GM19438 (cell line): ENCODE data around the gene LAT.

Experiments
- ATAC-seq: cut with Tn5 transposase; IDR thresholded peaks from one replicate; pipeline ENCODE4 v1.9.1; 2021; ENCODE audit warnings: low read depth; ENCODE audit not compliant: unreplicated experiment

Gene LAT

GRCh38 chr16:29007730-29008593, 23.1 kb downstream of the LAT start:
- ATAC-seq: no peak

- no peak for ATAC-seq
Observed at GRCh38 chr16:29009050-29009837, 24.4 kb downstream of the LAT start.

- ATAC-seq: no peak
Observed at GRCh38 chr16:29009838-29010166, 24.9 kb downstream of the LAT start.

- no peak for ATAC-seq
Observed at GRCh38 chr16:29011112-29011511, 26.3 kb downstream of the LAT start.

GRCh38 chr16:29011851-29012250, 27.0 kb downstream of the LAT start:
- ATAC-seq: no peak

GRCh38 chr16:29012913-29013553, 28.2 kb downstream of the LAT start:
- no peak for ATAC-seq

GRCh38 chr16:29014561-29015069, 29.8 kb downstream of the LAT start:
- no peak for ATAC-seq

- ATAC-seq: no peak
Observed at GRCh38 chr16:29022196-29022595, 37.3 kb downstream of the LAT start.

- ATAC-seq: no peak
Observed at GRCh38 chr16:29023279-29024277, 38.7 kb downstream of the LAT start.

GRCh38 chr16:29024278-29024677, 39.4 kb downstream of the LAT start:
- no peak for ATAC-seq

GRCh38 chr16:29025218-29025617, 40.4 kb downstream of the LAT start:
- no peak for ATAC-seq

GRCh38 chr16:29025735-29026134, 40.9 kb downstream of the LAT start:
- ATAC-seq: no peak

- no peak for ATAC-seq
Observed at GRCh38 chr16:29028457-29029167, 43.8 kb downstream of the LAT start.

GRCh38 chr16:29029168-29029994, 44.5 kb downstream of the LAT start:
- ATAC-seq: no peak

GRCh38 chr16:29030086-29030840, 45.4 kb downstream of the LAT start:
- no peak for ATAC-seq
